Stimulated activated CD4-positive, alpha-beta T cell treated with anti-CD3 and anti-CD28 coated beads, Interleukin-12 subunit alpha, Interleukin-12 subunit beta, amount 100 ng/mL, for 4 hours (primary cell): Measurements from ENCODE around the gene HINT2.

Source experiments
- DNase-seq: peaks from one replicate; pipeline ENCODE4 v3.0.0-alpha.2; 2020

Gene HINT2

DNA sequence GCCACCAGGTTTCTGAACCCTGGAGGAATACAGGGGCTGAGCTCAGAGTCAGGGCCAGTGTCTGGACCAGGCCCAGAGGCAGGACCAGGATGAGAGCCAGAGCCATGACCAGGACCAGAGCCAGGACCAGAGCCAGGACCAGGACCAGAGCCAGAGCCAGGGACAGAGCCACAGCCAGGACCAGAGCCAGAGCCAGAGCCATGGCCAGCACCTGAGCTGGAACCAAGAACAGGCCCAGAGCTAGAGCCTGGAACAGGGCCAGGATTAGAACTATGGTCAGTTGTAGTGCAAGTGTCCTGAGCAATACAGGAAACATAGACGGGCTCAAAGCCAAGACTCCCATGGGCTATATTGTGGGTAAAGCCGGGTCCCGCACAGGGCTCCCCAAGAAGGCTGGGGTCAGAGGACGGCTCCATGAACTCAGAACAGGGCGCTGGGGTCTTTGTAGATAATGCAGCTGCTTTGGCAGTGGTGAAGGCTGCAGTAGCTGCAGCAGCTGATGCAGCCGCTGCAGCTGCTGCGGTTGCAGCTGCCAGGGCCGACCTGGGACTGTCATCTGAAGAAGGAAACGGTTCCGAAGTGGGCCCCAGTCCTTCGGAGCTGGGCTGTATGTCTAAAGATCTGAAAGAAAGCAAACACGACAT is 3.3 kb downstream of the HINT2 start:
- no peak for DNase-seq

DNA sequence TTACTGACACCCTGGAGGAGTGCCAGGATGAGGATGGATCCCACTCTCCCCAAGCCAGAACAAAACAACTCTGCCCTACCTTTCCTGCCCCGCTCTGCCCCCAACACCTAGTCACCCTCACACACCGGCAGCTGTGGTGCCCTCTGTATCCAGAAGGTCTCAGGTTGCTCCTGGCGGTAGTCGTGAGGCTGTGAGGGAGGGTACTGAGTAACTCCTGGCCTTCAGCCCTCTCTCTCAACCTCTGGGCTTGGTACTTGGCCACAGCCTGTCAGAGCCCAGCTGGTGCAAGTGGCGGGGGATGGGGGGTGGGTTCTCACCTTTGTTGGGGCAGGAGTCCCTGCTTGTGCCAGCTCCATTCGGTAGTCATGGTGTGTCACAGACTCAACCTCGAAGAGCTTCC is 4.7 kb downstream of the HINT2 start:
- no peak for DNase-seq

DNA sequence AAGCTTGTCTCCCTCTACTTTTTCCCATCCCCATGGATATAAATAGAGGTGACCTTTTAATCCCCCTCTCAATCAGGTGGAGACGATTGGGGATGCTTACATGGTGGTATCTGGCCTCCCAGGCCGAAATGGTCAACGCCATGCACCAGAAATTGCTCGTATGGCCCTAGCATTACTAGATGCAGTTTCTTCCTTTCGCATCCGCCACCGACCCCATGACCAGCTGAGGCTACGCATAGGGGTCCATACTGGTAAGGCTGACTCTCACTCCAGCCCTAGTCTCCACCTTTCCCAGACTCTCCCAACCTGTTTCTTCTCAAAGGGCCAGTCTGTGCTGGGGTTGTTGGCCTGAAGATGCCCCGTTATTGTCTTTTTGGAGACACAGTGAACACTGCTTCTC is 6.4 kb downstream of the HINT2 start:
- DNase-seq = no peak

- no peak for DNase-seq
These were observed 8.7 kb downstream of the HINT2 start for GRCh38 chr9:35806101-35806500.

- DNase-seq = no peak
These were observed 13.3 kb downstream of the HINT2 start for GRCh38 chr9:35801328-35802128.

DNA sequence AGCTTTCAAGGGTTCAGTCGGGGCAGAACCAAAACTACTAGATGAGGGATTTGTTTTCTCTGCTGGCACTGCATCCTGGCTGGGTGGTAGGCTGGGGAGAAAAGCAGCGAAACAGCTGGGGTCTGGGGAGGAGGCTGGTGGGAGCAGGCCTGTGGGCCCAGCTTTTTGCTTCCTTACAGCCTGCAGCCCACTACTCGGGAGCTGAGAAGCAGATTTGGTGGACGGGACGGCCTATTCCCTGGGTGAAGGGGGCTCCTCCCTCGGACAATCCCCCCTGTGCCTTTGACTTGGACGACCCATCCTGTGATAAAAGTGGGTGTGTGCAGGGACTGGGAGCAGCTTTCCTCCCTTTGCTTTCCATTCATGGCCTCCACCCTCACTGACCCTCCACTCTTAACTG is 14.3 kb downstream of the HINT2 start:
- DNase-seq = no peak

DNA sequence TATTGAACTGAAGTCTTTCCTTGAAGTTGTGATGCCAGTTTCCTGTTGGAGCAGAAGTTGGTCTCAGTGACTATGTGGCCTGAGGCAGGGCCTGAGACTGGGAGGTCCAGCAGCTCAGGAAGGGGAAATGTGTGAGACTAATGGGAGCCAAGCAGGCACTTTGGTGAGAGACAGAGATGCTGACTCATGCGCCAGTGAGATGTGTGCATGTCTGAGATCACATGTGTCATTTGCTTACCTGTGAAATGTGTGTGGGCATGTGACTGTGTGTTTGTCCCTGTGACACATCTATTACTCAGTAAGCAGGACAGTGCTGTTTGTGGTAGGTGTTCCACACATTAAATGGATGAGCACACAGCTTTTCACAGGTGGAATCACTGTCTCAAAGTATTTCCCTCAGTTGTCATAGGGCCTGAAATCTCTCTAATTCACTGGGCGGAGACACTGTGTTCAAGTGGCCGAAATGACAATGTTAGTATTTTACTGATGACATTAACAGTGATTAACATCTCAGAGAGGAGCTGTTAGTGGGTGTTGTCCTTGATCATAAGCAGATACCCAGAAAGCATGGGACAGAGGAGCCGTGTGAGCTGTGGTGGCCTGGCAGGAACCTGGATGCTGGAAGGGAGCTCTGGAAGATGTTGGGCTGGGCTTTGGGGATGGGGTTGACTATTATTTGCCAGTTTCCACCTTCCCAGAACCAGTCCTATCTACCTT is 16.0 kb downstream of the HINT2 start:
- peak; percentile 32 for DNase-seq

DNA sequence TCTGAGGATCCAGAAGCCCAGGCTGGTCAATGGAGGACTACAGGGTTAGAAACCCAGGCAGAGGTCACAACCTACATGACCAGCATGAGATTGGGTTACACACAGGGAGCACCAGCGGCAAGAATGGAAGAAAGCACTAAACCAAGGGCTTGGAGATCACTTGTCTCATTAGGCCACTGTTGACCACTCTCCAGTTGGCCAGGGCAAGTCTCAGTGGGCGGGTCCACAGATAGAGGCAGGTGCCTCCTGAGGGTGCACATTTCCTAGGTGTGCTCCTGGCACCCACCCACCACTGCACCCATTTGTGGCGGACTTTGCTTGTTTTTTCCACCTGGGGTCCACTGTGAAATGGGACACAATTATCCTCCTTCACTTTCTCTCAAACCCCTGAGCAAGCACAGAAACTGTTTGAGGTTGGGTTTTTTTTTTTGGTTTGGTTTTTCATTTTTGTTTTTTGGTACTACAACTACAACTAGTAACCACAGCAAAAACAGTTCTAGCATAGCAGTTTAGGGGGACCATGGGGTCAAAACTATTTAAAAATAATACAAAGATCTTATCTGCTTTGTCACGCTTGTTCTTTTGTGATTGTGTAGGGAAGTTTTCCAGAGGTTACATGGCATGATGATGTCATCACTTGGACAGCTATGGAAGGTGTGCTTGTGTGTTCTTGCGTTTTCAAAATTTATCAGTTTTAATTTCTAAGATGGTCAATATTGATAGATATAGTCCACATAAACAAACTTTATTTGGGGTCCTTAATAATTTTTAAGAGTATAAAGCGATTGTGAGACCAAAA is 17.3 kb downstream of the HINT2 start:
- no peak for DNase-seq

- no peak for DNase-seq
These were observed 19.1 kb downstream of the HINT2 start for GRCh38 chr9:35795695-35796094.

DNA sequence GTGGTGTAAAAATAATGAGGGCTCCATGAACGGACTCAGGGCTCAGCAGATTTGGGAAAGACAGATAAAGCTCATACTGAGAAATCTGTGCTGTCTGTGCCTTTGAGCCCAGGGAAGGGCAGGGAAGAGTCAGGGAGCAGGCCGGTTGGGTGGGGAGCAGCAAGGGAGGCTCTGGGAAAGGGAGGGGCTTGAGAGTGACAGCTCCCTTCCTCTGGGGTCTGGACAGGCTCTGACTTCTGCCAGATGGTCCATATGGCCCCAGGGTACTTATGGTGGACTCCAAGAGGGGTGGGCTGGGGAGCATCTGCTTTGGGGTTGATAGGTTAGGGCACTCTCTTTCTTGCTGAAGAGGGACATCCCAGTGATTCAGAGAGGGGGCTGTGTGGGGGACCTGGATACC is 21.4 kb downstream of the HINT2 start:
- no peak for DNase-seq

DNA sequence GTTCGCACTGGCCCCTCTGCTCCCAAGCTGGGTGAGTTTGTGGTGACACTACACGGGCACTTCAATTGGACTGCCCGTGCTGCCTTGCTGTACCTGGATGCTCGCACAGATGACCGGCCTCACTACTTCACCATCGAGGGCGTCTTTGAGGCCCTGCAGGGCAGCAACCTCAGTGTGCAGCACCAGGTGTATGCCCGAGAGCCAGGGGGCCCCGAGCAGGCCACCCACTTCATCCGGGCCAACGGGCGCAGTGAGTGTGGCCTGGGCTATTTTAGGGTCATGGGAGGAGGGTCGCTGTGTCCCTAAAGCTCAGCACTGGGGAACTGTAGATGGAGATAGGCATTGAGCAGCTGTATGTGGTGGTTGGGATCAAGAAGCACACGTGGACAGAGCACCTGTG is 22.0 kb downstream of the HINT2 start:
- DNase-seq = no peak

DNA sequence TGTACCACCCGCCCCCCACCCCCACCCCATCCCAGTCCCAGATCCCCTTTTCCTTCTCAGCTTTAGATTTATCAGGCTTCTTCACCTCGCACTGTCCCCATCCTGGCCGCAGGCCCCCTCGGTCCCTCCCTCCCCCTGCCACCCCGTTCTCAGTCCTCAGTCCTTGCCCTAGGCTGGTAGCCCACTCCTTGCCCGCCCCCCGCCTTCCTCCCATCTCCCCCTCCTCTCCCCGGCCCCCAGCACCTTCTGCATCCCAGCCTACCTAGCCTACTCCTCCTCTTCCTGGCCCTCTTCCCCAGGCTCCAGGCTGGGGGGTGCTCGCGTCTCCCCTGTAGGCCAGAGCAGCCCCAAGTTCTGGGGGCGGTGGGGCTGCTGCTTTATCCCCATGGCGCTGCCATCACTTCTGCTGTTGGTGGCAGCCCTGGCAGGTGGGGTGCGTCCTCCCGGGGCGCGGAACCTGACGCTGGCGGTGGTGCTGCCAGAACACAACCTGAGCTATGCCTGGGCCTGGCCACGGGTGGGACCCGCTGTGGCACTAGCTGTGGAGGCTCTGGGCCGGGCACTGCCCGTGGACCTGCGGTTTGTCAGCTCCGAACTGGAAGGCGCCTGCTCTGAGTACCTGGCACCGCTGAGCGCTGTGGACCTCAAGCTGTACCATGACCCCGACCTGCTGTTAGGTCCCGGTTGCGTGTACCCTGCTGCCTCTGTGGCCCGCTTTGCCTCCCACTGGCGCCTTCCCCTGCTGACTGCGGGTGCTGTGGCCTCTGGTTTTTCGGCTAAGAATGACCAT is 22.6 kb downstream of the HINT2 start:
- DNase-seq = no peak

- no peak for DNase-seq
These were observed 23.4 kb downstream of the HINT2 start, which contains the start of gene NPR2 for GRCh38 chr9:35791297-35791921. NPR2 (plus strand) TSS chr9:35791591; CDS start chr9:35792409, 818 bp downstream.

DNA sequence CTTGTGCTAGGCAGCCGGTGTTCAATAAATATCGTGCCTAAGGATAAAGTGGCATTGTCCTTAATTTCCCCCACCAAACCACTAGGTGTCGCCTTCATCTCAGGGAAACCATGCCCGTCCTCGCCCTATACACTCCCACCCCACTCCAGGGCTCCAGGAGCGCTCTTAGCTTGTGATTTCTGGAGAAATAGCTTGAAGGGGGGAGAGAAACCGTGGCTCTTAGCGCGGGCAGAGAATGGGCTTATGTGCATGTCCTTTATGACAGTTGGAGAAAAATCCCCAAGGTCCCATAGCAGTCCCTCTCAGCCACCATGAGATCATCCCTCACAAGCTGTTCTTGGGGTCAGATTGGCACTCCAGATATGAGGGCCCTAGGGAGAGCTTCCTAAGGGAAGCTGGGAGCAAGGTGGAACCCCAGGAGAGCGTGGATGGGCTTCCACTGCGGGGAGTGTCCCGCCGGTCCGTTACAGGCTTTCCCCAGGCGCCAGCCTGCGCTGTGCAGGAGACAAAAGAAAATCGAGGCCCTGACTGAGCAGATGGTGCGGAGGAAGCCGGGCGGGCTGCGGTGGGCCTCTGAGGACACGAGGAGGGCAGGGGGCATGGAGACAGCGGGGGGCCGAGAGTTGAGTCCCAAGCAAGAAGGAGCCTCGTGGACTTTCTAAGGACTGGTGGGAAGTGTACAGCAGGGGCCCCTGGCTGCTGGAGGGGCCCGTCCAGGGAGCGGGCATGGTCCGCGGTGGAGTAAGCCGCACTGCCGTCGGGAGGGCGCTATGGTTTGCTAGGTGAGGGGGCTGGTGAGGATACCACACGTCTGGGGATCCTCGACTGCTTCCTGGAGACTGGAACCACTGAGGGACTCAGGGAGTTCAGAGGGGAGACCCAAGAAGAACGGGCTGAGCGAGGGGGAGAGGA is 24.2 kb downstream of the HINT2 start:
- peak; percentile 37 for DNase-seq

GRCh38 chr9:35790025-35790384 is 24.8 kb downstream of the HINT2 start:
- DNase-seq = no peak

DNA sequence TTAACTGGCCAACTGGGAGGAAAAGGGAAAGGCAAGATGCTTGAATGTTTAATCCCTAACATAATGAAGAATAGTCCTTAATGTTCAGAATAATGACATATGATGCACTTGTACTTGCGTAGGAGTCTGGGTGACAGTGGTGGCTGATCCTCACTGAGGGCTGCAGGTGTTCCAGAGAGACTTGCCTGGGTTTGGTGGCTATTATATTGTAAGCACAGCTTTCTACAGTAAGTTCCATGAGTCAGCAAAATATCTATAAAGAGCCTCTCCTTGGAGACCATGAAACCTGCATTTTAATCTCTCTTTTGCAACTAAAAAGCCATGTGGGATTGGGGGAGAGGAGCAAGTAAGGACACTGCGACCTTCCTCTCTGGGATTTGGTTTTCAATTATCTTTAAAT is 25.3 kb downstream of the HINT2 start:
- no peak for DNase-seq

DNA sequence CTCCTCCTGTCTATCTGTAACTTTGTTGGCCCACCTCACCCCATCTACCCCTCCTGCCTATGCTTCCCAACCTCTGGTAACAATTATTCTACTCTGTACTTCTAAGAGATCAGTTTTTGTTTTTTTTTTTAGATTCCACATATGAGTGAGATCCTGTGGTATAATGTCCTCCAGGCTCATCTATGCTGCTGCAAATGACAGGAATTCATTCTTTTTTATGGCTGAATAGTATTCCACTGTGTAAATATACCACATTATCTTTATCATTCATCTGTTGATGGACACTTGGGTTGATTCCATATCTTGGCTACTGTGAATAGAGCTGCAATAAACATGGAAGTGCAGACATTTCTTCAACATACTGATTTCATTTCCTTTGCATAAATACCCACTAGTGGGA is 31.4 kb downstream of the HINT2 start:
- no peak for DNase-seq

GRCh38 chr9:35781066-35781465 is 33.8 kb downstream of the HINT2 start:
- no peak for DNase-seq

- no peak for DNase-seq
These were observed 36.3 kb downstream of the HINT2 start for GRCh38 chr9:35778496-35778895.

DNA sequence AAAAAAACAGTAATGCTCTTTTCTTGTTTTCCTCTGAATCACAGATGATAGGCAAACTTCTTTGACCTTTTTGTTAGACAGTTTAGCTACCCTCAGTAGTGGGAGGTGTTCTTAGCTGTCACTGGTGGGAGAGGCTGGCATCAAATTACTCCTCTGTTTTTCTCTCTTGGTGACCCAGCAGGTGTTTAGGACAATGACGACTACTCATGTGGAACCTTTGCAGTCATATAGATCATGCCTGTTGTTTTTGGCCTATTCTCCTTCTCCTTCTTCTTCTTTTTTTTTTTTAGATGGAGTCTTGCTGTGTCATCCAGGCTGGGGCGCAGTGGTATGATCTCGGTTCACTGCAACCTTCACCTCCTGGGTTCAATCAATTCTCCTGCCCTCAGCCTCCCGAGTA is 38.8 kb downstream of the HINT2 start:
- no peak for DNase-seq
